CD4-positive, alpha-beta T cell treated with Interleukin-17A for 1 hour (primary cell): ENCODE measurements around the gene DCAF16.

Experiments used
- DNase-seq: peaks from one replicate; pipeline ENCODE4 v3.0.0-alpha.2; 2020

Gene DCAF16

GRCh38 chr4:17781300-17782287 lies 29.0 kb downstream of the DCAF16 start, which contains the start of gene FAM184B:
Gene FAM184B (minus strand): TSS chr4:17781621. CDS start chr4:17781299, 322 bp downstream.
- no peak for DNase-seq

- no peak for DNase-seq
Observed at GRCh38 chr4:17780501-17781299, 29.9 kb downstream of the DCAF16 start.

GRCh38 chr4:17778431-17778830 lies 32.1 kb downstream of the DCAF16 start:
- no peak for DNase-seq

GRCh38 chr4:17773135-17773698 lies 37.3 kb downstream of the DCAF16 start:
- no peak for DNase-seq

- DNase-seq = no peak
Observed at GRCh38 chr4:17771284-17771908, 39.2 kb downstream of the DCAF16 start.

GRCh38 chr4:17770845-17771244 lies 39.7 kb downstream of the DCAF16 start:
- no peak for DNase-seq

- DNase-seq = no peak
Observed at GRCh38 chr4:17769406-17770174, 41.0 kb downstream of the DCAF16 start.

- DNase-seq = no peak
Observed at GRCh38 chr4:17766826-17767458, 43.6 kb downstream of the DCAF16 start.

- no peak for DNase-seq
Observed at GRCh38 chr4:17765514-17766286, 44.9 kb downstream of the DCAF16 start.

GRCh38 chr4:17763931-17764330 lies 46.6 kb downstream of the DCAF16 start:
- DNase-seq = no peak

GRCh38 chr4:17763416-17763815 lies 47.1 kb downstream of the DCAF16 start:
- no peak for DNase-seq

- no peak for DNase-seq
Observed at GRCh38 chr4:17762726-17763125, 47.8 kb downstream of the DCAF16 start.

- no peak for DNase-seq
Observed at GRCh38 chr4:17761062-17761461, 49.5 kb downstream of the DCAF16 start.

- DNase-seq = no peak
Observed at GRCh38 chr4:17760626-17761025, 49.9 kb downstream of the DCAF16 start.

- DNase-seq = no peak
Observed at GRCh38 chr4:17758485-17758884, 52.1 kb downstream of the DCAF16 start.

GRCh38 chr4:17757621-17758020 lies 52.9 kb downstream of the DCAF16 start:
- no peak for DNase-seq

- no peak for DNase-seq
Observed at GRCh38 chr4:17753646-17754045, 56.9 kb downstream of the DCAF16 start.
